Osteoblast (primary cell): ENCODE results near the gene IVL. TPM values are rescaled to one million over a fixed set of nuclear protein-coding genes. Genes with fewer than 3 reads are reported as not detected.

Experiments used
- DNase-seq: peaks from one replicate; pipeline ENCODE4 v3.0.0; 2011; ENCODE audit warnings: low spot score, mixed read lengths; ENCODE audit not compliant: insufficient read length; ENCODE audit errors: missing footprints
- H2AFZ ChIP-seq: 2 replicates; pipeline ENCODE4 v1.6.0; 2011; ENCODE audit warnings: mild to moderate bottlenecking, low read length
- H3K27ac ChIP-seq: 2 replicates; pipeline ENCODE4 v1.5.1; 2011; ENCODE audit warnings: mild to moderate bottlenecking, low read depth, low read length, moderate library complexity
- H3K27me3 ChIP-seq: 2 replicates; pipeline ENCODE4 v1.6.0; 2012; ENCODE audit warnings: mild to moderate bottlenecking, control low read depth, inconsistent platforms, low read length, moderate library complexity; ENCODE audit not compliant: insufficient read depth
- H3K36me3 ChIP-seq: 2 replicates; pipeline ENCODE4 v1.5.1; 2011; ENCODE audit warnings: mild to moderate bottlenecking, low read length, control low read depth, moderate library complexity; ENCODE audit not compliant: insufficient read depth
- H3K4me1 ChIP-seq: 2 replicates; pipeline ENCODE4 v1.5.1; 2011; ENCODE audit warnings: mild to moderate bottlenecking, low read length, control low read depth, moderate library complexity; ENCODE audit not compliant: insufficient read depth
- H3K4me2 ChIP-seq: 2 replicates; pipeline ENCODE4 v1.6.0; 2011; ENCODE audit warnings: mild to moderate bottlenecking, low read length; ENCODE audit not compliant: insufficient read depth
- H3K4me3 ChIP-seq: fragments of 200-600 bp; sonication (generic); 3 replicates; pipeline ENCODE4 v1.5.1; 2012; ENCODE audit warnings: mild to moderate bottlenecking, low read length, inconsistent platforms; ENCODE audit not compliant: insufficient read depth
- H3K79me2 ChIP-seq: 2 replicates; pipeline ENCODE4 v1.6.0; 2012; ENCODE audit warnings: mild to moderate bottlenecking, low read length, control low read depth, inconsistent platforms; ENCODE audit not compliant: insufficient read depth
- H3K9me3 ChIP-seq: 2 replicates; pipeline ENCODE4 v1.5.1; 2011; ENCODE audit warnings: low read depth, low read length, control low read depth
- H4K20me1 ChIP-seq: 2 replicates; pipeline ENCODE4 v1.6.0; 2012; ENCODE audit warnings: mild to moderate bottlenecking, low read length, control low read depth; ENCODE audit not compliant: insufficient read depth
- total RNA-seq: library from RNA; depleted of rRNA; stranded (reverse); fragments of >200 nt; gene quantifications from 2 replicates; pipeline ENCODE4 v1.2.3, GENCODE V29; 2012
- TF ChIP-seq, protein P1 (sequence below): IDR thresholded peaks from 2 replicates; pipeline ENCODE4 v1.5.1; 2011; ENCODE audit warnings: mild to moderate bottlenecking, low read depth, low read length, moderate library complexity; ENCODE audit errors: extremely low read depth

Gene IVL
- total RNA-seq, result not detected in 2 replicates

DNA sequence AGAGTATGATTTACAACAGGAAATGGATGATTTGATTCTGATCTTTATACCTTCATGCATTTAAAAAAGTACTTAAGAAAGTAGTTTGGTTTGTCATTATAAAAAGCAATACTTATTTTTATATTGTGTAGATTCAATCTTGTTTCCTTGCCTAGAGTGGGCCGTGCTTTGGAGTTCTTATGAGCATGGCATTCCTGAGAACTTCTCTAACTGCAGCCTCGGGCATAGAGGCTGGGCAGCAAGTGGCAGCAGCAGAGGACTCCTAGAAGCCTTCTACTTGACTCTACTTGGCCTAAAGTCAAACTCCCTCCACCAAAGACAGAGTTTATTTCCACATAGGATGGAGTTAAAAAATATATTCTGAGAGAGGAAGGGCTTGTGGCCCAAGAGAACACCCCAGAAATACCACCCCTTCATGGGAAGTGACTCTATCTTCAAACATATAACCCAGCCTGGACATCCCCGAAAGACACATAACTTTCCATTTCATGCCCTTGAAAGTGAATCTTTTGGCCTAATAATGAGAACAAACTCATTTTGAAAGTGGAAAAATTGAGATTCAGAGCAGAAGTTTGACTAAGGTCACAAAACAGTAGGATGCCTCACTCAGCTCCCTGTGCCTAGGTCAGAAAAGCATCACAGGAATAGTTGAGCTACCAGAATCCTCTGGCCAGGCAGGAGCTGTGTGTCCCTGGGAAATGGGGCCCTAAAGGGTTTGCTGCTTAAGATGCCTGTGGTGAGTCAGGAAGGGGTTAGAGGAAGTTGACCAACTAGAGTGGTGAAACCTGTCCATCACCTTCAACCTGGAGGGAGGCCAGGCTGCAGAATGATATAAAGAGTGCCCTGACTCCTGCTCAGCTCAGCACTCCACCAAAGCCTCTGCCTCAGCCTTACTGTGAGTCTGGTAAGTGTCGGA lies at the start of gene IVL:
TSS of gene IVL (plus strand) at position 861 of the 916 bp plus-strand sequence. CDS start 1,252 bp downstream, outside the sequence.
- peaks cover 15% of the 10 kb centered on the region for H3K4me1 ChIP-seq
- H3K4me2 ChIP-seq, result no peak within 1 kb of the TSS
- peaks cover 13% of the 10 kb centered on the region for H3K27me3 ChIP-seq
- H4K20me1 ChIP-seq, result no peaks in the 10 kb centered on the region
- no peak within 1 kb of the TSS for H3K4me3 ChIP-seq
- H2AFZ ChIP-seq, result no peak within 1 kb of the TSS
- H3K79me2 ChIP-seq, result no peaks in the 10 kb centered on the region
- TF ChIP-seq, protein P1, sequence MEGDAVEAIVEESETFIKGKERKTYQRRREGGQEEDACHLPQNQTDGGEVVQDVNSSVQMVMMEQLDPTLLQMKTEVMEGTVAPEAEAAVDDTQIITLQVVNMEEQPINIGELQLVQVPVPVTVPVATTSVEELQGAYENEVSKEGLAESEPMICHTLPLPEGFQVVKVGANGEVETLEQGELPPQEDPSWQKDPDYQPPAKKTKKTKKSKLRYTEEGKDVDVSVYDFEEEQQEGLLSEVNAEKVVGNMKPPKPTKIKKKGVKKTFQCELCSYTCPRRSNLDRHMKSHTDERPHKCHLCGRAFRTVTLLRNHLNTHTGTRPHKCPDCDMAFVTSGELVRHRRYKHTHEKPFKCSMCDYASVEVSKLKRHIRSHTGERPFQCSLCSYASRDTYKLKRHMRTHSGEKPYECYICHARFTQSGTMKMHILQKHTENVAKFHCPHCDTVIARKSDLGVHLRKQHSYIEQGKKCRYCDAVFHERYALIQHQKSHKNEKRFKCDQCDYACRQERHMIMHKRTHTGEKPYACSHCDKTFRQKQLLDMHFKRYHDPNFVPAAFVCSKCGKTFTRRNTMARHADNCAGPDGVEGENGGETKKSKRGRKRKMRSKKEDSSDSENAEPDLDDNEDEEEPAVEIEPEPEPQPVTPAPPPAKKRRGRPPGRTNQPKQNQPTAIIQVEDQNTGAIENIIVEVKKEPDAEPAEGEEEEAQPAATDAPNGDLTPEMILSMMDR, result no peak
- H3K9me3 ChIP-seq, result no peaks in the 10 kb centered on the region
- H3K27ac ChIP-seq, result no peak within 1 kb of the TSS
- DNase-seq, result no peak
- no peaks in the 10 kb centered on the region for H3K36me3 ChIP-seq

DNA sequence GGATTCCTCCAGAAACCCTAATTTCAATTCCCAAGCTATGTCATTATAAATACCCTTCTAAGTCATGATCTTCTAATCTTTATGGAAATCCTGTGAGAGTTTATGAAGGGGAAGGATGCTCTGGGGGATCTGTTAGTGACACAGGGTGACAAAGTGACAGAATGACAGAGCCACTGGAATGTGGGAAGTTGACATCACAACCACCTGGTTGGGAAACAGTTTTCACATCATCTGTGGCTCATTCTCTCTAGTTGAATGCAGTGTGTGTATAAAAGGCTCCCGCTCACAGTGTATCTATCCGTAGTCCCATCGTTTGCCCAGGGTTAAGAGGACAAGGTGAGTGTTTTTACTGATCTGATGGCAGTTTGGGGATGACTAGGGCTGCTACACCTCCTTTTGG lies 48.6 kb upstream of the IVL start, which contains the start of gene LCE7A:
TSS of gene LCE7A (plus strand) at position 301 of the 400 bp plus-strand sequence. CDS start 702 bp downstream, outside the sequence.
- no peaks in the 10 kb centered on the region for H3K36me3 ChIP-seq
- H3K79me2 ChIP-seq, result no peaks in the 10 kb centered on the region
- no peak within 1 kb of the TSS for H3K27ac ChIP-seq
- TF ChIP-seq, protein P1, result no peak
- H3K4me1 ChIP-seq, result no peaks in the 10 kb centered on the region
- DNase-seq, result no peak
- H3K9me3 ChIP-seq, result no peaks in the 10 kb centered on the region
- H3K4me3 ChIP-seq, result no peak within 1 kb of the TSS
- H4K20me1 ChIP-seq, result no peaks in the 10 kb centered on the region
- H3K27me3 ChIP-seq, result no peaks in the 10 kb centered on the region
- no peak within 1 kb of the TSS for H3K4me2 ChIP-seq
- H2AFZ ChIP-seq, result no peak within 1 kb of the TSS

GRCh38 chr1:152860129-152860528 lies 48.2 kb upstream of the IVL start:
- Histone ChIP-seq H3K4me1 (no peaks in the 10 kb centered on the region), H3K9me3 (no peaks in the 10 kb centered on the region), H3K4me2 (no peak overlapping the region), H3K27ac (no peak overlapping the region), H3K79me2 (no peaks in the 10 kb centered on the region), H3K36me3 (no peaks in the 10 kb centered on the region), H3K4me3 (no peak overlapping the region), H2AFZ (no peak overlapping the region), H3K27me3 (no peaks in the 10 kb centered on the region), H4K20me1 (no peaks in the 10 kb centered on the region)
- TF ChIP-seq, protein P1, result no peak
- no peak for DNase-seq

DNA sequence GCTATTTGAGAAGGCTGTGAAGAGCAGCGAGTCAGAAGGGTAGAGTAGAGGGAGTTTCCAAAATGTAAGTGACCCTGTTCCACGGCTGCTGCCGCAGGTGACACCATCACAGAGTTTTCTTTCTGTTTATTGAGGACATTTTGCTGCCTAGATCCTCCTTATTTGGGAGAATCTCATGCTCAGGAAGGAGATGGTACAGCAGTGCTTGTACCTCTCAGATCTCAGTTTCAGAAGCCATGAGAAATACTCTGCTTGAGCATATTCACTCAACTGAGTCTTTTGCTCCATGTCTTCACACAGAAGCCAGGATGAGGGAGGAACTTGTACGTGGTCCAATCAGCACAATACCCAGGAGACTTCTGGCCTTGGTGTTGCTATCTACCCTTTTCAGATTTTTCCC lies 47.0 kb upstream of the IVL start:
- Histone ChIP-seq H3K36me3 (no peaks in the 10 kb centered on the region), H4K20me1 (no peaks in the 10 kb centered on the region), H2AFZ (no peak overlapping the region), H3K4me3 (no peak overlapping the region), H3K79me2 (no peaks in the 10 kb centered on the region), H3K9me3 (no peaks in the 10 kb centered on the region), H3K27me3 (no peaks in the 10 kb centered on the region), H3K4me2 (no peak overlapping the region), H3K4me1 (no peaks in the 10 kb centered on the region), H3K27ac (no peak overlapping the region)
- TF ChIP-seq, protein P1, result no peak
- no peak for DNase-seq
